NCI-H1092 (cell line): ENCODE results near the gene RTN4RL1.
"Not testable (repeated sequence)": the region's sequence is repeated elsewhere in the genome, so short reads cannot be mapped to it uniquely, and the experiment has no call there.

ENCODE experiments used
- DNase-seq: peaks from one replicate; lab custom pipeline; 2025; lab: John Stamatoyannopoulos, UW

The RTN4RL1 gene

DNA sequence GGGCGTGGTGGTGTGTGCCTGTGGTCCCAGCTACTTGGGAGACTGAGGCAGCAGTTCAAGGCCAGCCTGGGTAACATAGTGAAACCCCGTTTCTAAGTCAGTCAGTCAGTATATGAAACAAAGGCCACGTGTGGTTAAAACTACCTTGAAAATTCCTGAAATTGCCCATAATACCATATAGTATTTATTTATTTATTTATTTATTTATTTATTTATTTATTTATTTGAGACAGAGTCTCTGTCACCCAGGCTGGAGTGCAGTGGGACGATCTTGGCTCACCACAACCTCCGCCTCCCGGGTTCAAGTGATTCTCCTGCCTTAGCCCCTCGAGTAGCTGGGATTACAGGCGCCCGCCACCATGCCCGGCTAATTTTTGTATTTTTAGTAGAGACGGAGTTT lies 129.7 kb downstream of the RTN4RL1 start:
- DNase-seq = not testable (repeated sequence)

DNA sequence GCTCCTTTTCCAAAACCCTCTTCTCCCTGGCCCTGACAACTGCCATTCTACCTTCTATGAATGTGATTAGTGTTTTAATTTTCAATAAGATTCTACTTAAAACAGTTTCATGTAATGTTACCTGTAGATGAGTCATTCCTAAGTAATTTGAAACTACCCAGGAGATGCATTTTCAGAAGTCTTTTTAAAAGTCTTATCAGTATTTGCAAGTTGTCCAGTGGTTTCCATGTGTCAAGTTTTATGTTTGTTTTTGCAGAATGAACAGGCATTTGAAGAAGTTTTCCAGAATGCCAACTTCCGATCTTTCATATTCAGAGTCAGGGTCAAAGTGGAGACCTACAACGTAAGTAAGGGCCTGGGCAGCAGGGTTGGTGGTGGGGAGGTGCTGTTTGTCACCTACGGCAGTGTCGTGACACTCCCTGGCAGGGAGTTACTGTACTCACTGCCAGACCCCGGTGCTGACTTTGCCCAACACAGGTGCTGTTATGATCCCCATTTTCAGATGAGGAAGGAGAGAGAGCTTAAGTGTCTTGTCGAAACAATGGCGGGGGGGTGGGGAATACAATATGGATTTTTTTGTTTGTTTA lies 130.3 kb downstream of the RTN4RL1 start:
- DNase-seq = no peak

DNA sequence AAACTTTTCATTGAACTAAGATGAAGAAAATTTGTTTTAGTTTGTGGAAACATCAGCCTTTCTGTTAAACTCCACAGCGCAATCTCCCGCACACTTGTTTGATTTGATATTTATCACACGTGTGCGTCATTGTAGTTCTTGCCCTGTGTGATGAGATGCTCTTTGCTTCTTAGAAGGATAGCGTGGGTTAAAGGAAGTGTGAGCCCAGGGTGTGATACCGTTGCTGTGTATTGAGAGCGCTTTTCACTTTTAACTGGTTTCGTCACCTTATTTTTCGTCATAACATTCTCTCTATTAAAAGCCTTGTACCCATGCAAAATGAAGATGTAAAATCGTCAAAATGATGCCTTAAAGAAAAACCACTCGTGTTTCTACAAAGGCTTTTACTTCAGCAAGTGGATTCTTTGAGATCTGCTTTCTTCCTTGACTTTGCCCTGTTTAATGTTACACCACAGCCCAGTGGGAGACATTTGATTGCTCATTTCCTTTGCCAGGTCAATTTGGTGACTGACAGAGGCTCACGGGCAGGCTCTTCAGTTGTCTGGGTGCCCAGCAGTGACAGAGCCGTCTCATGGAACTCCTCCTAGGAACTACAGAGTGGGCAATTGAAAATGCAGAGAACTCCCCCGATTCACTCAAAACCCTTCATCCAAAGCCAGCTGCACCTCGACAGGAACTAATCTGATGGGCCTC lies 134.2 kb downstream of the RTN4RL1 start:
- DNase-seq = no peak

DNA sequence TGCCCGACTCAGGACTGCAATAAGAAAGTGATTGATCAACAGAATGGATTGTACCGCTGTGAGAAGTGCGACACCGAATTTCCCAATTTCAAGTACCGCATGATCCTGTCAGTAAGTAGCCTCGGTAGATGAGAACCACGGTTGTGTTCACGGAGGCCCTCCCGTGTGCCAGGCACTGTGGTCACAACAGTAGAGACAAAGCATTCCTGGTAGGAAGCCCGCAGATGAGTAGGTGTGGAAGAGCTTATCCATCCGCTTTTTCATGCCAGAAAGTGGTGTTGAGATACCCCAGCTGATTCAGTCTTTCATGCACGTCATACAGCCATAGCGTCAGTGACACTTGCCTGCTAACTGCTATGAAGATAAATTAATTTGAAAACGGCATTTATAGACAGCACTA lies 136.4 kb downstream of the RTN4RL1 start:
- no peak for DNase-seq
